Mononuclear cell (primary cell): ENCODE measurements around the gene AGMO. TPM values are rescaled to one million over a fixed set of nuclear protein-coding genes. Genes with fewer than 3 reads are reported as not detected.

Source experiments
- H3K27me3 ChIP-seq: 2 replicates; pipeline ENCODE4 v1.6.0; 2011; ENCODE audit warnings: low read length, control low read depth; ENCODE audit not compliant: insufficient read depth
- H3K4me1 ChIP-seq: 2 replicates; pipeline ENCODE4 v1.5.1; 2011; ENCODE audit warnings: mild to moderate bottlenecking, low read length, control low read depth; ENCODE audit not compliant: insufficient read depth
- H3K4me3 ChIP-seq: 2 replicates; pipeline ENCODE4 v1.5.1; 2011; ENCODE audit warnings: mild to moderate bottlenecking, low read length, moderate library complexity
- H3K9me3 ChIP-seq: 2 replicates; pipeline ENCODE4 v1.5.1; 2011; ENCODE audit warnings: low read depth, mild to moderate bottlenecking, control low read depth, low read length
- total RNA-seq: library from RNA; depleted of rRNA; stranded (reverse); fragments of >200 nt; gene quantifications from one replicate; pipeline ENCODE4 v1.2.3, GENCODE V29; 2012

AGMO gene
- total RNA-seq, 1 donor = not detected

DNA sequence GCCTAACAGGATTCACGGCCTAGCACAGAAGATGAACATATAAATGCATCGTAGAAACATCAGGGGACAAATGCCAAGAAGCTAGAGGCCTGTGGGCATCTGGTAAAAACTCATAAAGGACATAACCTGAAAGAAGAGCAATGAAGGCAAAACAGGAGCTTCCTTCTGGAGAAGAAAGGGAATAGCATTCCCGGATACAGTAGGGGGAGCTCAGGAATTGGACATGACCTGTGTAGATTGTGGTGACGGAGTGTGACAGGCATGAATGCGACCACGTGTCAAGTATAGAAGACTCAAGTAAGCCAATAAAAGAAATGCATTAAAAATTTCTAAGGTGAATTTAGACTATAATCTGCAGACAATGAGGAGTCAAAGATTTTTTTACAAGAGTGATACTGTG lies 270.1 kb downstream of the AGMO start:
- Histone ChIP-seq H3K4me1 (no peaks in the 10 kb centered on the region), H3K27me3 (no peaks in the 10 kb centered on the region), H3K9me3 (no peaks in the 10 kb centered on the region), H3K4me3 (no peak overlapping the region)

DNA sequence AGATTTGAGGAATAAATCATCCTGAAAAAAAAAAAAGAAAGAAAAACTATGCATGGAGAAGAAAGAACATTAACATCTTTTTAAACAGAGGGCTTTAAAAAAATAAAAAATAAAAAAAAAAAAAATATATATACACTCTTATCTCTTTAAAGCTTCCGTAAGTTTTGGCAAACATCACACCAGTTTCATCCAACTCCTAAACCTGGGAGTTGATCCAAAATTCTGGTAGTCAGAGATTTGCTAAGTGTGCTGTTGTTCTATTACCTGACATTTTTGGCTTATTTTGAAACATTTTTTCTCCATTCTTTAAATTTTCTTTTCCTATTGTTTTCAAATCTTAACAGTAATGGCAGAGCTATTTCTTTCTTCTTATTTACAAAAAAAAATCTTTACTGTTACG lies 273.1 kb downstream of the AGMO start:
- no peaks in the 10 kb centered on the region for H3K27me3 ChIP-seq

DNA sequence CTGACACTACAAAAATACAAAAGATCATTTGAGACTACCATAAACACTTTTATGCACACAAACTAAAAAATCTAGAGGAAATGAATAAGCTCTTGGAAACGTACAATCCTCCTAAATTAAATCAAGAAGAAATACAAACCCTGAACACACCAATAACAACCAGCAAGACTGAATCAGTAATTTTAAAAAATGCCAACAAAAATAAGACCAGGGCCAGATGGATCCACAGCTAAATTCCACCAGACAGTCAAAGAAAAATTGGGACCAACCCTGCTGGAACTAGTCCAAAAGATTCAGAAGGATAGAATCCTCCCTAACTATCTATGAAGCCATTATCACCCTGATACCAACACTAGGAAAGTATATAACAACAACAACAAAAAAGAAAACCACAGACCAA lies 277.4 kb downstream of the AGMO start:
- Histone ChIP-seq H3K4me3 (no peak overlapping the region), H3K4me1 (no peaks in the 10 kb centered on the region), H3K27me3 (no peaks in the 10 kb centered on the region), H3K9me3 (peaks cover 10% of the 10 kb centered on the region)

More for the DNA sequence above, 273.1 kb downstream of the AGMO start:
- peaks cover 4% of the 10 kb centered on the region for H3K9me3 ChIP-seq
- no peak overlapping the region for H3K4me3 ChIP-seq
- no peaks in the 10 kb centered on the region for H3K4me1 ChIP-seq

DNA sequence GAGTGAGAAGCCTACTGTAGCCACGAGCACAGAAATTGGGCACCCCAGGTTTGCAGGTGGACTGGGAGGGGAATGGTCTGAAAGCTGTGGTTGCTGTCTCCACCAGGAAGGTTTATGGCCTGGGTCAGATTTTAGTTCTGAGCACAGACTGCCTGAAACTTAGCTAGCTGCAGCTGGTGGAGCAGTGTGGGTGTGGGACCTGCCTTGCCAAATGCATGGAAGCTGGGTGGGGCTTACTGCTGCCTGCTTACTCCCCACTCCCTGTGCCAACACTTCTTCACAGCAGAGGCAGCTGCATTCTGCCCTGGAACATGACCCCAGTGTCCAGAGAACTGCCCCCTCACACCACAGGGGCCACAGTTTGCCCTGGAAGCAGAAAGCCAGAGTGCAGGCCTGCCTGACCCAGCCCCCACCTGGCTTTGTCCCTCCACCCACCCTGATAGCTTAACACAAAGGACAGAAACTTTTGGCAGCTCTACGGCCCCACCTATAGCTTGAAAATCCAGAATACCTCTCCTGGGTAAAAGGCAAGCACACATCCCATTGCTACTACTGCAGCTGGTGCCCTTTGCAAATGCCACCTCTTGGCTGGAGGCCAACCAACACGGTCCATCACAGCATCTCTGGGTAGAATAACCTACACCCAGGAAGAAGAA lies 281.6 kb downstream of the AGMO start:
- Histone ChIP-seq H3K4me1 (no peaks in the 10 kb centered on the region), H3K27me3 (no peaks in the 10 kb centered on the region), H3K9me3 (peaks cover 21% of the 10 kb centered on the region), H3K4me3 (no peak overlapping the region)

GRCh38 chr7:15279640-15280039 lies 282.2 kb downstream of the AGMO start:
- Histone ChIP-seq H3K4me1 (no peaks in the 10 kb centered on the region), H3K9me3 (peaks cover 19% of the 10 kb centered on the region), H3K27me3 (no peaks in the 10 kb centered on the region), H3K4me3 (no peak overlapping the region)

GRCh38 chr7:15257689-15258088 lies 304.1 kb downstream of the AGMO start:
- Histone ChIP-seq H3K27me3 (no peaks in the 10 kb centered on the region), H3K9me3 (peaks cover 5% of the 10 kb centered on the region), H3K4me1 (no peaks in the 10 kb centered on the region), H3K4me3 (no peak overlapping the region)

- H3K4me3 ChIP-seq = no peak overlapping the region
- no peaks in the 10 kb centered on the region for H3K4me1 ChIP-seq
- H3K9me3 ChIP-seq = no peaks in the 10 kb centered on the region
- no peaks in the 10 kb centered on the region for H3K27me3 ChIP-seq
Measured at GRCh38 chr7:15252181-15252580, 309.6 kb downstream of the AGMO start.

DNA sequence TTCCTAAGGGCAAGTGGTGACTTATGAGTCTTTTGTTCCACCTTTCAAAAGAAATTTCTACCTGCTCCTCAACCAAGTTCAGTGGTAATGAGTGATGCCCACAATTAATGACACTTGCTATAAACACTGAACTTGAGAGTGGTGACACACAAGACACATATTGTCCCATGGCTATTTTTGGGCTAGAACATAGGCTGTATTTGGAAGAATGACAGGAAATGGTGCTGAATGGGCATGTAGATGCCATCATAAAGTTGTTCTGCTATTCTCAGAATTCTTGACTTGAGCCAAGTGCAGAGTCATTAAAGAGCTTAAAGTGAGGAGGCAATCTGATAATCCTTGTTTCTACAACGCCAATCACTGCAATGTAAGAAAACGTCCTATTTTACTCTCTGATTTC lies 313.3 kb downstream of the AGMO start:
- no peaks in the 10 kb centered on the region for H3K9me3 ChIP-seq
- no peak overlapping the region for H3K4me3 ChIP-seq
- H3K27me3 ChIP-seq = no peaks in the 10 kb centered on the region
- H3K4me1 ChIP-seq = no peaks in the 10 kb centered on the region

DNA sequence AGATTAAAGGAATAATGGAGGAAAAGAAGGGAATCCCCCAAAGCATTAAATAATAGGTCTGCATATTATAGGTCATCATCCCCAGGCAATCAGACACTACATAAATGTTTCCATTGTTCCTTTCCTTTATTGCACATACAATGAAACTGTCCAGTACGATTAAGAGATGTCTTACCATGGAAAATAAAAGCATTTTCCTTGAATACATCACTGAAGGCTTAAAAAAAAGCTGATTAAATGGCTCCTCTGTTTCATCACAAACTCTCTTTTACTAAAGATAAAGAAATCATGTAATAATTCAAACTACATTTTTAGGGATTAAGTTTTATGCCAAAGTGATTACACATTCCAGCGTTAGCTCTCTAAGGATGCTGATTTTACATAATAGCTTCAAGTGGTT lies 316.0 kb downstream of the AGMO start:
- Histone ChIP-seq H3K4me3 (no peak overlapping the region), H3K4me1 (no peaks in the 10 kb centered on the region), H3K27me3 (no peaks in the 10 kb centered on the region), H3K9me3 (no peaks in the 10 kb centered on the region)

- H3K4me1 ChIP-seq = no peaks in the 10 kb centered on the region
- H3K9me3 ChIP-seq = no peaks in the 10 kb centered on the region
- H3K27me3 ChIP-seq = no peaks in the 10 kb centered on the region
- no peak overlapping the region for H3K4me3 ChIP-seq
Measured at GRCh38 chr7:15239801-15240200, 322.0 kb downstream of the AGMO start.

DNA sequence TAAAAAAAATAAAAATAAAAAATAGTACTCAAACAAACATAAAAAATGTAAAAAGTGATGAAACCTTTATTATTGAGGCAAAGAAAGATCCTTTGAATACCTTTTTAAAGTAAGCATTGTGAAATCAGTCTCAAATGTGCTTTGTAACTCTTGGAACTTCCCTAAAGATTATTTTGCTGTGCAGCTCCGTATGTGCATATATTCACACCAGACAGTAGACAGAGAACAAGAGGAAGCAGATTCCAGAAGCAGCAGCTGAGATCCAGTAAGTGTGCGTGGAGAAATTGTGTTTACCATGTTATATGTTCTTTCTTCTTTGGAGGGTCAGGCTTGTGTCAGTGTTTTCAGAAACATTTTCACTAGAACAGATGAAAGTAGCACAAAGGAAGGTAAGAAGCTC lies 324.9 kb downstream of the AGMO start:
- H3K9me3 ChIP-seq = no peaks in the 10 kb centered on the region
- no peaks in the 10 kb centered on the region for H3K27me3 ChIP-seq
- peak overlapping the region; percentile 2 for H3K4me3 ChIP-seq
- no peaks in the 10 kb centered on the region for H3K4me1 ChIP-seq

- Histone ChIP-seq H3K9me3 (no peaks in the 10 kb centered on the region), H3K27me3 (no peaks in the 10 kb centered on the region), H3K4me3 (no peak overlapping the region), H3K4me1 (no peaks in the 10 kb centered on the region)
Measured at GRCh38 chr7:15234431-15234830, 327.4 kb downstream of the AGMO start.

- peaks cover 9% of the 10 kb centered on the region for H3K9me3 ChIP-seq
- no peaks in the 10 kb centered on the region for H3K27me3 ChIP-seq
- no peaks in the 10 kb centered on the region for H3K4me1 ChIP-seq
- no peak overlapping the region for H3K4me3 ChIP-seq
Measured at GRCh38 chr7:15228831-15229230, 333.0 kb downstream of the AGMO start.

GRCh38 chr7:15225981-15226380 lies 335.8 kb downstream of the AGMO start:
- no peaks in the 10 kb centered on the region for H3K27me3 ChIP-seq
- no peak overlapping the region for H3K4me3 ChIP-seq
- peaks cover 9% of the 10 kb centered on the region for H3K9me3 ChIP-seq
- no peaks in the 10 kb centered on the region for H3K4me1 ChIP-seq

- Histone ChIP-seq H3K27me3 (no peaks in the 10 kb centered on the region), H3K9me3 (no peaks in the 10 kb centered on the region), H3K4me1 (no peaks in the 10 kb centered on the region), H3K4me3 (no peak overlapping the region)
Measured at GRCh38 chr7:15219758-15220157, 342.1 kb downstream of the AGMO start.

DNA sequence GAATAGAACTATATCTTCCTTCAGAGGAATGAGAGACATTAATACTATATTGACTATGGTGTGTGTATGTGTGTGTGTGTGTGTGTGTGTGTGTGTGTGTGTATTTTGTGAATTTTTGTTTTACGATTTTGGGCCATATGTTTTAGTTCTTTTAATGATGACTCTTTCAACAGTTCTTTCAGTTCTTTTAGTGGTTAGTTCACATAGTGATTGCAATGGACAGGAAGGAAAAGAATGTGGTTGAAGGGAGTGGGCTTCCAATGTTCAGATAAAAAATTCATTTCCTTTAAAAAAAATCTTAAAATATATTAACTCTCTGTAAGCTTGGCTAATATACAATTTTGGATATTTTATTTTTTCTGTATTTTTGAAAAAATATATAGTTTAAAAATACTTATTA lies 343.6 kb downstream of the AGMO start:
- H3K4me1 ChIP-seq = no peaks in the 10 kb centered on the region
- no peak overlapping the region for H3K4me3 ChIP-seq
- H3K27me3 ChIP-seq = no peaks in the 10 kb centered on the region
- H3K9me3 ChIP-seq = no peaks in the 10 kb centered on the region
